ENCODE measurements around the gene EPS8L2.

- TF ChIP-seq, protein P1, sequence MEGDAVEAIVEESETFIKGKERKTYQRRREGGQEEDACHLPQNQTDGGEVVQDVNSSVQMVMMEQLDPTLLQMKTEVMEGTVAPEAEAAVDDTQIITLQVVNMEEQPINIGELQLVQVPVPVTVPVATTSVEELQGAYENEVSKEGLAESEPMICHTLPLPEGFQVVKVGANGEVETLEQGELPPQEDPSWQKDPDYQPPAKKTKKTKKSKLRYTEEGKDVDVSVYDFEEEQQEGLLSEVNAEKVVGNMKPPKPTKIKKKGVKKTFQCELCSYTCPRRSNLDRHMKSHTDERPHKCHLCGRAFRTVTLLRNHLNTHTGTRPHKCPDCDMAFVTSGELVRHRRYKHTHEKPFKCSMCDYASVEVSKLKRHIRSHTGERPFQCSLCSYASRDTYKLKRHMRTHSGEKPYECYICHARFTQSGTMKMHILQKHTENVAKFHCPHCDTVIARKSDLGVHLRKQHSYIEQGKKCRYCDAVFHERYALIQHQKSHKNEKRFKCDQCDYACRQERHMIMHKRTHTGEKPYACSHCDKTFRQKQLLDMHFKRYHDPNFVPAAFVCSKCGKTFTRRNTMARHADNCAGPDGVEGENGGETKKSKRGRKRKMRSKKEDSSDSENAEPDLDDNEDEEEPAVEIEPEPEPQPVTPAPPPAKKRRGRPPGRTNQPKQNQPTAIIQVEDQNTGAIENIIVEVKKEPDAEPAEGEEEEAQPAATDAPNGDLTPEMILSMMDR (IDR thresholded peaks at IDR 0.05), result no peak
- TF ChIP-seq EZH2 (IDR thresholded peaks at IDR 0.05; ENCODE audit: borderline replicate concordance, insufficient read depth, low read depth, low read length, poor library complexity, severe bottlenecking), result no peak
These were observed 56.5 kb downstream of the EPS8L2 start for GRCh38 chr11:762421-763072.
